Measurements from ENCODE around the gene PHYHD1. TPM values are rescaled to one million over a fixed set of nuclear protein-coding genes. Genes with fewer than 3 reads are reported as not detected.

Gene PHYHD1
- total RNA-seq, 1 donor from 2014 or later, result 20.3 TPM

GRCh38 chr9:128908372-128908771 is 12.4 kb upstream of the PHYHD1 start:
- Histone ChIP-seq H3K36me3 (peaks cover 34% of the 10 kb centered on the region), H3K4me1 (peaks cover 73% of the 10 kb centered on the region), H3K27me3 (ENCODE audit: low read depth) (no peaks in the 10 kb centered on the region), H3K27ac (replicated peaks) (no peak overlapping the region), H3K4me3 (no peak overlapping the region), H3K9me3 (replicated peaks) (no peaks in the 10 kb centered on the region)
- intact Hi-C loops (cut with micrococcal nuclease), result no loop called here
- no peak for TF ChIP-seq CTCF (IDR thresholded peaks at IDR 0.05; ENCODE audit: borderline replicate concordance)
- no peak for DNase-seq

DNA sequence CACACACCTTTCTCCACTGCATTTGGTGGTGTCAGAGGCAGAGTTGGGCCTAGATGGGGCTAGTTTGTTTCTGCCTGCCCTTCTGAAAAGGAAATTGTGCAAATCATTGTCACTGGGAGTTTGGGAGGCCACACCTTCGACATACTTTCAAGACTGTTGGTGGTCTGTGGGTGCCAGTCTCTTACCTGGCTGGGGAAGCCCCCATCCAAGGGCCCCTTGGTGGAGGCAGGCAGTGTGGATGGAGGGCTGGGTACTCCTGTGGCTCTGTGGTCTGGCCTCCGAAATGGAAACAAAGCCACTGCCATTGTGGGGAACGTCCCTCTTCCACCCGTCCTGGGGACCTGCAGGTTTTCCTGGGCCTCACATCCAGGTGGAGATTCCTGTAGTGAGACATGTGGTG is 10.9 kb upstream of the PHYHD1 start:
- no peak for DNase-seq
- Histone ChIP-seq H3K27me3 (ENCODE audit: low read depth) (no peaks in the 10 kb centered on the region), H3K4me3 (no peak overlapping the region), H3K36me3 (peaks cover 41% of the 10 kb centered on the region), H3K27ac (replicated peaks) (peak overlapping the region; percentile 90), H3K4me1 (peaks cover 77% of the 10 kb centered on the region), H3K9me3 (replicated peaks) (no peaks in the 10 kb centered on the region)
- intact Hi-C loops (cut with micrococcal nuclease), result no loop called here
- TF ChIP-seq CTCF (IDR thresholded peaks at IDR 0.05; ENCODE audit: borderline replicate concordance), result no peak

- no peak for TF ChIP-seq CTCF (IDR thresholded peaks at IDR 0.05; ENCODE audit: borderline replicate concordance)
- H3K36me3 ChIP-seq, result peaks cover 45% of the 10 kb centered on the region
- H3K4me3 ChIP-seq, result peak overlapping the region; percentile 29
- no peaks in the 10 kb centered on the region for H3K9me3 ChIP-seq (replicated peaks)
- H3K4me1 ChIP-seq, result peaks cover 87% of the 10 kb centered on the region
- no peaks in the 10 kb centered on the region for H3K27me3 ChIP-seq (ENCODE audit: low read depth)
- intact Hi-C loops (cut with micrococcal nuclease), result no loop called here
- peak overlapping the region; percentile 90 for H3K27ac ChIP-seq (replicated peaks)
- DNase-seq, result no peak
These were observed 9.9 kb upstream of the PHYHD1 start for GRCh38 chr9:128910906-128911305.

- no peak for TF ChIP-seq CTCF (IDR thresholded peaks at IDR 0.05; ENCODE audit: borderline replicate concordance)
- intact Hi-C loops (cut with micrococcal nuclease), result no loop called here
- DNase-seq, result peak; percentile 78
- Histone ChIP-seq H3K4me3 (peak overlapping the region; percentile 29), H3K4me1 (peaks cover 92% of the 10 kb centered on the region), H3K27me3 (ENCODE audit: low read depth) (no peaks in the 10 kb centered on the region), H3K9me3 (replicated peaks) (no peaks in the 10 kb centered on the region), H3K27ac (replicated peaks) (peak overlapping the region; percentile 90), H3K36me3 (peaks cover 52% of the 10 kb centered on the region)
These were observed 9.2 kb upstream of the PHYHD1 start for GRCh38 chr9:128911529-128912035.

DNA sequence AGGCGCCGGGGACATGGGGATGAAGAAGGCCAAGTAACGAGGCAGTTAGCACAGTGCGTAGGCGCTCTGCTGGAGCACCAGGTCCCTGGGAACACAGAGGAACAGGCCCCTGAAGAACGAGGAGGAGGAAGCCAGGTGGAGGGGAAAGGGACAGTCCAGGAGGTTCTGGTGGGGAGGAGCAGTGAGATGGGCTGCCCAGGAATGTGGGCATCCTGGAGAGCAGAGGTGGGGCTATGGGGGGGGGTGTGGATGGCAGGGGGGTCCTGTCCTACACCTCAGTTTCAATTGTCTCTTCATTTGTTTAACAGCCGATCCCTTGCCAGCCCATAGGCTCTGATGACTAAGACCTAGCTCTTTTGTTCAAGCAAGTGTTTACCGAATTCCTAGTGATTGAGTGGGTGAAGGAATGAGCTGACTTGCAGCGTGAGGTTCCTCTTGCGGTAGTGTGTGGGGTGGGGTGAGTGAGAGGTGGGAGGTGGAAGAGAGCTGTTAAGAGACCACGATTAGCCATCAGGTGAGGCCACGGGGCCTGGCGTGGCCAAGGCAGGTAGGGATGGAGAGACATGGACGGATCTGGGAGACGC is 8.4 kb upstream of the PHYHD1 start:
- H3K27me3 ChIP-seq (ENCODE audit: low read depth), result no peaks in the 10 kb centered on the region
- H3K27ac ChIP-seq (replicated peaks), result peak overlapping the region; percentile 90
- DNase-seq, result no peak
- peaks cover 55% of the 10 kb centered on the region for H3K36me3 ChIP-seq
- TF ChIP-seq CTCF (IDR thresholded peaks at IDR 0.05; ENCODE audit: borderline replicate concordance), result no peak
- H3K4me3 ChIP-seq, result peak overlapping the region; percentile 29
- intact Hi-C loops (cut with micrococcal nuclease), result no loop called here
- no peaks in the 10 kb centered on the region for H3K9me3 ChIP-seq (replicated peaks)
- peaks cover 92% of the 10 kb centered on the region for H3K4me1 ChIP-seq

All from left ventricle myocardium inferior (tissue), 1 donor.